Trophoblast cell (in vitro differentiated cells and primary cell): ENCODE results near the gene DOK5.

Source experiments
- DNase-seq, 2 donors: peaks; one replicate each; pipeline ENCODE4 v3.0.0-alpha.2; 2016
- H2AFZ ChIP-seq: 2 replicates; pipeline ENCODE4 v1.6.1; 2013; ENCODE audit warnings: low read length, moderate library complexity, mild to moderate bottlenecking; ENCODE audit not compliant: insufficient read depth, poor library complexity
- H2AK5ac ChIP-seq: 2 replicates; pipeline ENCODE4 v1.6.1; 2013; ENCODE audit warnings: mild to moderate bottlenecking, low read length
- H2BK120ac ChIP-seq: 2 replicates; pipeline ENCODE4 v1.6.1; 2013; ENCODE audit warnings: low read length, mild to moderate bottlenecking, moderate library complexity; ENCODE audit not compliant: insufficient read depth, poor library complexity
- H2BK12ac ChIP-seq: 2 replicates; pipeline ENCODE4 v1.6.1; 2013; ENCODE audit warnings: mild to moderate bottlenecking, low read length, moderate library complexity
- H2BK5ac ChIP-seq: 2 replicates; pipeline ENCODE4 v1.6.1; 2013; ENCODE audit warnings: low read length, low read depth, moderate library complexity, mild to moderate bottlenecking; ENCODE audit not compliant: poor library complexity
- H3K14ac ChIP-seq: 2 replicates; pipeline ENCODE4 v1.6.1; 2013; ENCODE audit warnings: mild to moderate bottlenecking, low read length
- H3K18ac ChIP-seq: 2 replicates; pipeline ENCODE4 v1.6.1; 2013; ENCODE audit warnings: mild to moderate bottlenecking, low read length
- H3K23ac ChIP-seq: 2 replicates; pipeline ENCODE4 v1.6.1; 2013; ENCODE audit warnings: low read length
- H3K27ac ChIP-seq: 2 replicates; pipeline ENCODE4 v1.5.1; 2013; ENCODE audit warnings: low read depth, mild to moderate bottlenecking, inconsistent platforms, low read length, moderate library complexity
- H3K27me3 ChIP-seq: 2 replicates; pipeline ENCODE4 v1.6.1; 2013; ENCODE audit warnings: inconsistent platforms, mild to moderate bottlenecking, low read length, moderate library complexity; ENCODE audit not compliant: insufficient read depth
- H3K36me3 ChIP-seq, 2 experiments: 1 replicate in 1 of 2; 2 replicates in 1 of 2; pipeline ENCODE4 v1.6.1; 2013; ENCODE audit warnings: low read length in 2 of 2, mild to moderate bottlenecking in 2 of 2, moderate library complexity in 1 of 2; ENCODE audit not compliant: insufficient read depth in 2 of 2, control insufficient read depth in 1 of 2
- H3K4ac ChIP-seq: 2 replicates; pipeline ENCODE4 v1.6.1; 2013; ENCODE audit warnings: low read depth, mild to moderate bottlenecking, low read length, moderate library complexity
- H3K4me1 ChIP-seq, 2 experiments: 1 replicate in 1 of 2; 2 replicates in 1 of 2; pipeline ENCODE4 v1.6.1; 2013; ENCODE audit warnings: low read length in 2 of 2, mild to moderate bottlenecking in 2 of 2, moderate library complexity in 1 of 2; ENCODE audit not compliant: insufficient read depth in 2 of 2, control insufficient read depth in 1 of 2
- H3K4me2 ChIP-seq: 2 replicates; pipeline ENCODE4 v1.6.1; 2013; ENCODE audit warnings: inconsistent platforms, mild to moderate bottlenecking, low read length, moderate library complexity
- H3K4me3 ChIP-seq: 2 replicates; pipeline ENCODE4 v1.5.1; 2013; ENCODE audit warnings: mild to moderate bottlenecking, low read depth, low read length, inconsistent platforms
- H3K79me1 ChIP-seq: one replicate; pipeline ENCODE4 v1.6.1; 2013; ENCODE audit warnings: low read length
- H3K79me2 ChIP-seq: 2 replicates; pipeline ENCODE4 v1.6.1; 2013; ENCODE audit warnings: low read length, mild to moderate bottlenecking; ENCODE audit not compliant: control insufficient read depth, insufficient read depth, poor library complexity
- H3K9ac ChIP-seq: 2 replicates; pipeline ENCODE4 v1.6.1; 2013; ENCODE audit warnings: mild to moderate bottlenecking, low read length
- H3K9me3 ChIP-seq: 2 replicates; pipeline ENCODE4 v1.6.1; 2013; ENCODE audit warnings: low read depth, mild to moderate bottlenecking, control low read depth, inconsistent platforms, low read length; ENCODE audit not compliant: insufficient read depth
- H4K12ac ChIP-seq: 2 replicates; pipeline ENCODE4 v1.6.1; 2013; ENCODE audit warnings: low read depth, mild to moderate bottlenecking, low read length, moderate library complexity
- H4K8ac ChIP-seq: 2 replicates; pipeline ENCODE4 v1.6.1; 2013; ENCODE audit warnings: low read depth, mild to moderate bottlenecking, low read length, moderate library complexity
- H4K91ac ChIP-seq: one replicate; pipeline ENCODE4 v1.6.1; 2013; ENCODE audit warnings: low read depth, mild to moderate bottlenecking, low read length, moderate library complexity
- WGBS: extraction: QIAGEN DNeasy Blood & Tissue Kit; methylation state at CpG from one replicate; pipeline ENCODE4 v1.1.7; 2013; ENCODE audit warnings: missing lambda C conversion rate; ENCODE audit not compliant: insufficient read length, insufficient coverage; ENCODE audit errors: extremely low coverage; 5-methylcytosine and 5-hydroxymethylcytosine counted together

The DOK5 gene

DNA sequence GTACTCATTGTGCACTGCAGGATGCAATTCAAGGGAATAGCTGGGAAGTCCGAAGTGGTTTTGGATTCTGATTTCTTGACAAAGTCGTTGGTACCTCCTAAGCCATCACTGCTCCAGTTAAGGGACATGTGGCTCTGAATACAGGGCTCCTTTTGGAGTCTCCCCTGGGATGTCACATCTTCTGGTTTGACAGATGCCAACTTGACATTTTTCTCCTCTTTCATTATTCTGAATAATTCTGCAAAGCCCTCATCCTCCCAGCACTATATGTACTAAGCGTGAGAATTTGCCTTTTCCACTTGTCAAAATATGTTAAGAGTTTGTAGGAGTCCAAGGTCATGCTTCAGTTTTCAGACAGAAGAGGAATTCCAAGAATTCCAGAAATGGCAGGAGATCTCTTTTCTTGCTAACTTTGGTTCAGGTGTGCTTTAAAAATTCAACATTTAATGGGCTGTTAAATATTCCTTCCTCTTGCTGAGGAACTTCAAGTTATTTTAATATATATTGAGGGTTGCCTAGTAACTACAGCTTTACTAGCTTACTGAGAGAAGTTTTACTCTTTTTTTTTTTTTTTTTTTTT lies 38.7 kb downstream of the DOK5 start:
- H4K91ac ChIP-seq = no peak overlapping the region
- no peak overlapping the region for H3K18ac ChIP-seq
- H2BK120ac ChIP-seq = no peak overlapping the region
- no peaks in the 10 kb centered on the region for H3K79me2 ChIP-seq
- H2AFZ ChIP-seq = no peak overlapping the region
- no peak overlapping the region for H2BK12ac ChIP-seq
- H3K79me1 ChIP-seq = no peaks in the 10 kb centered on the region
- no CpG with 5 or more reads among the region's 3 CpGs for WGBS
- no peak overlapping the region for H3K4me2 ChIP-seq
- no peak overlapping the region for H2AK5ac ChIP-seq
- H3K14ac ChIP-seq = no peak overlapping the region
- no peaks in the 10 kb centered on the region for H3K27me3 ChIP-seq
- no peak overlapping the region for H3K4ac ChIP-seq
- H4K8ac ChIP-seq = no peak overlapping the region
- peaks cover 0 to 2% of the 10 kb centered on the region in 2 experiments for H3K36me3 ChIP-seq
- no peak overlapping the region for H3K4me3 ChIP-seq
- no peak for DNase-seq
- H4K12ac ChIP-seq = no peak overlapping the region
- H2BK5ac ChIP-seq = no peak overlapping the region
- peak overlapping the region; percentile 17 for H3K27ac ChIP-seq
- peaks cover 0 to 2% of the 10 kb centered on the region in 2 experiments for H3K4me1 ChIP-seq
- H3K23ac ChIP-seq = no peak overlapping the region
- no peaks in the 10 kb centered on the region for H3K9me3 ChIP-seq
- no peak overlapping the region for H3K9ac ChIP-seq

GRCh38 chr20:54515793-54516628 lies 40.6 kb downstream of the DOK5 start:
- Histone ChIP-seq H2AK5ac (no peak overlapping the region), H3K79me1 (no peaks in the 10 kb centered on the region), H3K27ac (no peak overlapping the region), H4K12ac (no peak overlapping the region), H3K9ac (no peak overlapping the region), H4K91ac (no peak overlapping the region), H3K27me3 (no peaks in the 10 kb centered on the region), H3K4me1 (peaks cover 0 to 2% of the 10 kb centered on the region in 2 experiments), H3K4me3 (no peak overlapping the region), H3K36me3 (peaks cover 0 to 2% of the 10 kb centered on the region in 2 experiments), H3K4me2 (no peak overlapping the region), H2AFZ (no peak overlapping the region), H3K14ac (no peak overlapping the region), H3K23ac (no peak overlapping the region), H3K79me2 (no peaks in the 10 kb centered on the region), H4K8ac (no peak overlapping the region), H2BK120ac (no peak overlapping the region), H3K4ac (no peak overlapping the region), H3K9me3 (no peaks in the 10 kb centered on the region), H2BK5ac (no peak overlapping the region), H2BK12ac (no peak overlapping the region), H3K18ac (no peak overlapping the region)
- no peak for DNase-seq
- no CpG with 5 or more reads among the region's 6 CpGs for WGBS

DNA sequence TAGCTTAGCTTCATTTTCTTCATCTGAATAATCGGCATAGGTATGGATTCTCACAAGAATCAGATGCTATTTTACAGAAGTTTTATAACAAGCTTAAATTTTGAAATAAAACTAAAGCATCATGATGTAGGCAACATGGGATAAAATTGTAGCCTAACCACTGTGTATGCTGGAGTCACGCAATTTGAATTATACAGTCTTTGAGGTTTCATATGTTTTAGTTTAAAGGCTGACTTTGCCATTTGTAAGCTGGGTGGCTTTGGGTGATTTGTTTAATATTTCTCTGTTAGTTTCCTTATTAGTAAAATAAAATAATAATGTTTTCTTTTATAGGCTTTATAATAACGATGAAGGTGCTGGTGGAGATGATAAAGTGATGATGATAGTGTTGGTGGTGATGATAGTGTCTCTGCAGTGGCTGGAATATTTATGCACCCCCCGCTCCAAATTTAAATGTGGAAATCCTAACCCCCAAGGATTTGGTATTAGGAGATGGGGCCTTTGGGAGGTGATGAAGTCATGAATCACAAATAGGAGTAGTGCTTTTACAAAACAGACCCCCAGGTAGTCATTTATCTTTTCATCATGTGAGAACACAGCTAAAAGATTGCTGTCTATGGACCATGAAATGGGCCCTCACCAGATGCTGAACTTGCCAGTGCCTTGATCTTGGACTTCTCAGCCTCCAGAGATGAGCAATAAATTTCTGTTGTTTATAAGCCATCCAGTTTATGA lies 42.0 kb downstream of the DOK5 start:
- peaks cover 0 to 2% of the 10 kb centered on the region in 2 experiments for H3K4me1 ChIP-seq
- DNase-seq = no peak
- WGBS = 100% methylated on average over 1 of the region's 4 CpGs
- H3K36me3 ChIP-seq = peaks cover 0 to 2% of the 10 kb centered on the region in 2 experiments
- H3K9me3 ChIP-seq = no peaks in the 10 kb centered on the region
- H3K27me3 ChIP-seq = no peaks in the 10 kb centered on the region
- H3K9ac ChIP-seq = no peak overlapping the region
- H3K27ac ChIP-seq = no peak overlapping the region
- H4K91ac ChIP-seq = no peak overlapping the region
- H4K12ac ChIP-seq = no peak overlapping the region
- no peak overlapping the region for H2BK5ac ChIP-seq
- H2BK12ac ChIP-seq = no peak overlapping the region
- H2AK5ac ChIP-seq = no peak overlapping the region
- H3K14ac ChIP-seq = no peak overlapping the region
- H3K4ac ChIP-seq = no peak overlapping the region
- no peak overlapping the region for H4K8ac ChIP-seq
- H2AFZ ChIP-seq = no peak overlapping the region
- no peak overlapping the region for H3K23ac ChIP-seq
- H3K4me3 ChIP-seq = no peak overlapping the region
- H3K18ac ChIP-seq = no peak overlapping the region
- H3K79me2 ChIP-seq = no peaks in the 10 kb centered on the region
- H3K79me1 ChIP-seq = no peaks in the 10 kb centered on the region
- H3K4me2 ChIP-seq = no peak overlapping the region
- H2BK120ac ChIP-seq = no peak overlapping the region

GRCh38 chr20:54524849-54525248 lies 49.5 kb downstream of the DOK5 start:
- no peak overlapping the region for H3K4ac ChIP-seq
- no peak overlapping the region for H4K91ac ChIP-seq
- no peak overlapping the region for H3K9ac ChIP-seq
- no CpG with 5 or more reads among the region's 3 CpGs for WGBS
- no peaks in the 10 kb centered on the region for H3K36me3 ChIP-seq
- no peak overlapping the region for H2AFZ ChIP-seq
- H3K14ac ChIP-seq = no peak overlapping the region
- H2BK120ac ChIP-seq = no peak overlapping the region
- no peak for DNase-seq
- no peak overlapping the region for H2BK12ac ChIP-seq
- H3K27ac ChIP-seq = no peak overlapping the region
- H3K23ac ChIP-seq = no peak overlapping the region
- no peak overlapping the region for H3K18ac ChIP-seq
- H4K12ac ChIP-seq = no peak overlapping the region
- H3K4me2 ChIP-seq = no peak overlapping the region
- no peaks in the 10 kb centered on the region for H3K9me3 ChIP-seq
- peaks cover 5 to 7% of the 10 kb centered on the region in 2 experiments for H3K4me1 ChIP-seq
- H3K27me3 ChIP-seq = no peaks in the 10 kb centered on the region
- H3K4me3 ChIP-seq = no peak overlapping the region
- H4K8ac ChIP-seq = no peak overlapping the region
- H3K79me2 ChIP-seq = no peaks in the 10 kb centered on the region
- no peaks in the 10 kb centered on the region for H3K79me1 ChIP-seq
- H2BK5ac ChIP-seq = peak overlapping the region; percentile 33
- H2AK5ac ChIP-seq = no peak overlapping the region
